Measurements from ENCODE around the gene NR0B2.

GRCh38 chr1:26936823-26937222, 23.0 kb upstream of the NR0B2 start:
- no peak for TF ChIP-seq CTCF (conservative IDR thresholded peaks at IDR 0.05)
- TF ChIP-seq EZH2 (IDR thresholded peaks at IDR 0.05; ENCODE audit: low read depth), result no peak

Data from PC-9 (cell line).